HG03066 (cell line): ENCODE results near the gene HBB.
"Not testable (repeated sequence)": the region's sequence is repeated elsewhere in the genome, so short reads cannot be mapped to it uniquely, and the experiment has no call there.

Experiments
- ATAC-seq: cut with Tn5 transposase; IDR thresholded peaks from one replicate; pipeline ENCODE4 v1.9.1; 2021; ENCODE audit warnings: low read depth; ENCODE audit not compliant: unreplicated experiment

HBB gene

GRCh38 chr11:5226732-5227310 lies at the start of gene HBB:
Gene HBB (minus strand): TSS chr11:5227071. CDS start chr11:5227021, 50 bp downstream.
- ATAC-seq = no peak

- ATAC-seq = no peak
Observed at GRCh38 chr11:5275369-5276110, 48.7 kb upstream of the HBB start.

- no peak for ATAC-seq
Observed at GRCh38 chr11:5274395-5274794, 47.5 kb upstream of the HBB start.

GRCh38 chr11:5272395-5273017 lies 45.6 kb upstream of the HBB start:
- ATAC-seq = no peak

- no peak for ATAC-seq
Observed at GRCh38 chr11:5269715-5270147, 42.9 kb upstream of the HBB start, which contains the start of gene HBE1. Gene HBE1 (minus strand): TSS chr11:5269945. CDS start chr11:5269890, 55 bp downstream.

- ATAC-seq = no peak
Observed at GRCh38 chr11:5267033-5267563, 40.2 kb upstream of the HBB start.

- no peak for ATAC-seq
Observed at GRCh38 chr11:5266609-5267008, 39.7 kb upstream of the HBB start.

GRCh38 chr11:5265832-5266231 lies 39.0 kb upstream of the HBB start:
- ATAC-seq = no peak

- ATAC-seq = no peak
Observed at GRCh38 chr11:5258543-5259262, 31.8 kb upstream of the HBB start.

GRCh38 chr11:5257296-5257695 lies 30.4 kb upstream of the HBB start:
- ATAC-seq = no peak

- ATAC-seq = not testable (repeated sequence)
Observed at GRCh38 chr11:5254646-5255413, 28.0 kb upstream of the HBB start, which contains the start of gene HBG2. Gene HBG2 (minus strand): TSS chr11:5254781. CDS start chr11:5254728, 53 bp downstream.

- not testable (repeated sequence) for ATAC-seq
Observed at GRCh38 chr11:5254023-5254422, 27.2 kb upstream of the HBB start.

GRCh38 chr11:5253440-5253839 lies 26.6 kb upstream of the HBB start:
- not testable (repeated sequence) for ATAC-seq

GRCh38 chr11:5252919-5253265 lies 26.0 kb upstream of the HBB start:
- no peak for ATAC-seq

GRCh38 chr11:5252192-5252918 lies 25.5 kb upstream of the HBB start:
- ATAC-seq = no peak

- ATAC-seq = no peak
Observed at GRCh38 chr11:5251746-5252145, 24.9 kb upstream of the HBB start.

GRCh38 chr11:5250543-5251204 lies 23.8 kb upstream of the HBB start:
- no peak for ATAC-seq

- not testable (repeated sequence) for ATAC-seq
Observed at GRCh38 chr11:5249807-5250396, 23.0 kb upstream of the HBB start, which contains the start of gene HBG1. Gene HBG1 (minus strand): TSS chr11:5249857. CDS start chr11:5249804, 53 bp downstream.
